ENCODE results near the gene WDR81. TPM values are rescaled to one million over a fixed set of nuclear protein-coding genes. Genes with fewer than 3 reads are reported as not detected.

Gene WDR81
- total and polyA plus RNA-seq, 5 donors from 2014 or later, result 10.6 to 48.4 (median 11.2) TPM

DNA sequence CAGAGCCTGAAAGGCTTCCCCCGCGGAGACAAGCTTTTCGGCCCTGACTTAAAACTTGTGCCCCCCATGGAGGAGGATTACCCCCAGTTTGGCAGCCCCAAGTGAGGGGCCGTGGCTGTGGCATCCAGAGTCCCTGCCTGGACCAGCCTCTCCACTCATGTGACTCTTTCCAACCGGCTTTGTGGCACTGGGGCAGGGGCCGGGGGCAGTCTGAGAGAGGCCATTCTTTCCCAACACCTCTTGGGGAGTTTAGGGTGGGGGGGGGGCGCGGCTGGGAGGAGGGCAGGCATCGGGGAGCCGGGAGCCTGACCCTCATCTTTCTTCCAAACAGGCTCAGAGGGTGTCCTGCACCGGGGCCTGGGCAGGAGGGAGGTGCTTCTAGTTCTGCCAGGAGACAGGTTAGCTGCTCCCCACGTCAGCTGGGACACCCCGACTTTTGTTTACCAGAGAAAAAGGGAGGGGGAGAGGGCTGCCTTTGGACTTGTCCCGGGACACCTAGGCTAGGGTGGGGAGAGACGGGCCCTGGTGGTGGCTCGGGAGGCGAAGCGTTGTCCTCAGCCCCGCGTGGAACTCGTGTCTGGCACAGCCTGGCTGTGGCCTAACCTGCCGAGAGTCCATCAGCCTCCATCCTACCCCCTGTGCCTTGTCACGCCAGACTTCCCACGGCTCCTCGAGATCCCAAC lies 30.1 kb downstream of the WDR81 start:
- DNase-seq (no peak), ATAC-seq (ENCODE audit: low read depth in 2 of 2) (no peak)
- H3K27ac Mint-ChIP-seq, result no peak overlapping the region
- no peaks in the 10 kb centered on the region for H3K9me3 ChIP-seq (ENCODE audit: control insufficient read depth in 2 of 2, low read length in 2 of 2)
- H3K4me1 ChIP-seq (ENCODE audit: control insufficient read depth, insufficient read depth, low read length, poor library complexity, severe bottlenecking), result no peaks in the 10 kb centered on the region
- peaks cover 0 to 5% (median 0%) of the 10 kb centered on the region in 4 donors for H3K4me1 Mint-ChIP-seq
- peaks cover 0 to 2% (median 0%) of the 10 kb centered on the region in 7 donors for H3K9me3 Mint-ChIP-seq
- H3K36me3 ChIP-seq (ENCODE audit: control insufficient read depth, insufficient read depth, low read length), result no peaks in the 10 kb centered on the region
- no peak overlapping the region for H3K4me3 Mint-ChIP-seq
- peaks cover 6% of the 10 kb centered on the region for H3K27me3 Mint-ChIP-seq
- H3K27me3 ChIP-seq (ENCODE audit: control insufficient read depth, insufficient read depth, low read length), result no peaks in the 10 kb centered on the region
- peaks cover 4% of the 10 kb centered on the region for H3K36me3 Mint-ChIP-seq
- H3K4me3 ChIP-seq (ENCODE audit: low read depth, low read length), result no peak overlapping the region
- H3K27ac ChIP-seq (ENCODE audit: insufficient read depth, low read length, poor library complexity, severe bottlenecking), result no peak overlapping the region

DNA sequence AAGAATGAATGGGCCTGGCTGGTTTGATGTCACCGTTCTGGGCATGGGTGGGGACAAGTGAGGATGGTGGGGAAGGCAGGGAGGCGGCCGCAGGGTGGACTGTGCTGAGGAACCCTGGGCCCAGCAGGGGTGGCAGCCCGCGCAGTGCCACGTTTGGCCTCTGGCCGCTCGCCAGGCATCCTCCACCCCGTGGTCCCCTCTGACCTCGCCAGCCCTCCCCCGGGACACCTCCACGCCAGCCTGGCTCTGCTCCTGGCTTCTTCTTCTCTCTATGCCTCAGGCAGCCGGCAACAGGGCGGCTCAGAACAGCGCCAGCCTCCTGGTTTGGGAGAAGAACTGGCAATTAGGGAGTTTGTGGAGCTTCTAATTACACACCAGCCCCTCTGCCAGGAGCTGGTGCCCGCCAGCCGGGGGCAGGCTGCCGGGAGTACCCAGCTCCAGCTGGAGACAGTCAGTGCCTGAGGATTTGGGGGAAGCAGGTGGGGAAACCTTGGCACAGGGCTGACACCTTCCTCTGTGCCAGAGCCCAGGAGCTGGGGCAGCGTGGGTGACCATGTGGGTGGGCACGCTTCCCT lies 30.8 kb downstream of the WDR81 start:
- Mint-ChIP-seq H3K27ac (no peak overlapping the region), H3K4me1 (peaks cover 0 to 5% (median 0%) of the 10 kb centered on the region in 4 donors), H3K9me3 (peaks cover 0 to 2% (median 0%) of the 10 kb centered on the region in 7 donors), H3K36me3 (peaks cover 4% of the 10 kb centered on the region), H3K4me3 (no peak overlapping the region), H3K27me3 (peaks cover 6% of the 10 kb centered on the region)
- Histone ChIP-seq H3K9me3 (ENCODE audit: control insufficient read depth in 2 of 2, low read length in 2 of 2) (no peaks in the 10 kb centered on the region), H3K4me1 (ENCODE audit: control insufficient read depth, insufficient read depth, low read length, poor library complexity, severe bottlenecking) (no peaks in the 10 kb centered on the region), H3K27ac (ENCODE audit: insufficient read depth, low read length, poor library complexity, severe bottlenecking) (no peak overlapping the region), H3K36me3 (ENCODE audit: control insufficient read depth, insufficient read depth, low read length) (no peaks in the 10 kb centered on the region), H3K27me3 (ENCODE audit: control insufficient read depth, insufficient read depth, low read length) (no peaks in the 10 kb centered on the region), H3K4me3 (ENCODE audit: low read depth, low read length) (no peak overlapping the region)
- no peak for ATAC-seq (ENCODE audit: low read depth in 2 of 2)
- no peak for DNase-seq

DNA sequence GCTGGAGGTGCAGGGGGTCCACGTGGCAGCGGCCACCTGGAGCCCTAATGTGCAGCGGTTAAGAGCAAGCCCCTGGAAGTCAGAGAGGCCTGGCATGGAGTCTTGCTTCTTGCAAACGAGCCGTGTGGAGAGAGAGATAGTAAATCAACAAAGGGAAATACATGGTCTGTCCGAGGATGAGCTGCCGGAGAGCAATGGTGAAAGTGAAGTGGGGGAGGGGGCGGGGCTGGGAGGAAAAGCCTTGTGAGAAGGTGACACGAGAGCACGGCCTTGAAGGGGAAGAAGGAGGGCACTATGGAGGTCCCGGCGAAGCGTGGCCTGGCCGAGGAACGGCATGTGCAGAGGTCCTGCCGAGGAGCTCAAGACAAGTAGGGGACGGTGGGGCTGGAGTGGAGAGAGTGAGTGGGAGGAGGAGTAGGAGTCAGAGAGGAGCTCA lies 31.3 kb downstream of the WDR81 start:
- no peak overlapping the region for H3K4me3 ChIP-seq (ENCODE audit: low read depth, low read length)
- no peaks in the 10 kb centered on the region for H3K4me1 ChIP-seq (ENCODE audit: control insufficient read depth, insufficient read depth, low read length, poor library complexity, severe bottlenecking)
- H3K9me3 ChIP-seq (ENCODE audit: control insufficient read depth in 2 of 2, low read length in 2 of 2), result no peaks in the 10 kb centered on the region
- Mint-ChIP-seq H3K9me3 (peaks cover 0 to 2% (median 0%) of the 10 kb centered on the region in 7 donors), H3K4me1 (peaks cover 0 to 8% (median 0%) of the 10 kb centered on the region in 4 donors), H3K27me3 (peaks cover 6% of the 10 kb centered on the region), H3K27ac (peak overlapping the region in 2 of 3 donors; percentile 8 to 87), H3K4me3 (no peak overlapping the region), H3K36me3 (peaks cover 4% of the 10 kb centered on the region)
- no peak for DNase-seq
- H3K27ac ChIP-seq (ENCODE audit: insufficient read depth, low read length, poor library complexity, severe bottlenecking), result no peak overlapping the region
- no peaks in the 10 kb centered on the region for H3K36me3 ChIP-seq (ENCODE audit: control insufficient read depth, insufficient read depth, low read length)
- H3K27me3 ChIP-seq (ENCODE audit: control insufficient read depth, insufficient read depth, low read length), result no peaks in the 10 kb centered on the region
- ATAC-seq (ENCODE audit: low read depth in 2 of 2), result no peak

DNA sequence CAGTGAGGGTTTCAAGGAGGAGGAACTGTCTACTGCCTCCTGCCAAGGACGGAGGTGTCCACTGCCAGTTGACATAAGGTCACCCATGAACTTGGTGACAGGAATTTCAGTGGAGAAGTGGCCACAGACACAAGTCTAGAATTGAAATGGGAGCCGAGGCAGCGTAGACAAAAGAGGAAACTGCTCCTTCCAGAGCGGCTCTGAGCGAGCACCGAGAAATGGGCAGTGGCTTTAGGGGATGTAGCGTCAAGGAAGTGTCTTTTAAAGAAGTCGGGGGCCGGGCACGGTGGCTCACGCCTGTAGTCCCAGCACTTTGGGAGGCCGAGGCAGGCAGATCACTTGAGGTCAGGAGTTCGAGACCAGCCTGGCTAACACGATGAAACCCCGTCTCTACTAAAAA lies 34.3 kb downstream of the WDR81 start:
- Mint-ChIP-seq H3K9me3 (peaks cover 0 to 2% (median 0%) of the 10 kb centered on the region in 7 donors), H3K4me1 (peaks cover 0 to 29% (median 3%) of the 10 kb centered on the region in 4 donors), H3K27ac (peak overlapping the region; percentile 57 to 83 (median 75)), H3K27me3 (peaks cover 6% of the 10 kb centered on the region), H3K4me3 (no peak overlapping the region), H3K36me3 (peaks cover 4% of the 10 kb centered on the region)
- H3K36me3 ChIP-seq (ENCODE audit: control insufficient read depth, insufficient read depth, low read length), result no peaks in the 10 kb centered on the region
- H3K9me3 ChIP-seq (ENCODE audit: control insufficient read depth in 2 of 2, low read length in 2 of 2), result no peaks in the 10 kb centered on the region
- peaks cover 26% of the 10 kb centered on the region for H3K4me1 ChIP-seq (ENCODE audit: control insufficient read depth, insufficient read depth, low read length, poor library complexity, severe bottlenecking)
- H3K27me3 ChIP-seq (ENCODE audit: control insufficient read depth, insufficient read depth, low read length), result no peaks in the 10 kb centered on the region
- no peak overlapping the region for H3K4me3 ChIP-seq (ENCODE audit: low read depth, low read length)
- ATAC-seq (ENCODE audit: low read depth in 2 of 2), result no peak
- DNase-seq, result no peak
- H3K27ac ChIP-seq (ENCODE audit: insufficient read depth, low read length, poor library complexity, severe bottlenecking), result no peak overlapping the region

DNA sequence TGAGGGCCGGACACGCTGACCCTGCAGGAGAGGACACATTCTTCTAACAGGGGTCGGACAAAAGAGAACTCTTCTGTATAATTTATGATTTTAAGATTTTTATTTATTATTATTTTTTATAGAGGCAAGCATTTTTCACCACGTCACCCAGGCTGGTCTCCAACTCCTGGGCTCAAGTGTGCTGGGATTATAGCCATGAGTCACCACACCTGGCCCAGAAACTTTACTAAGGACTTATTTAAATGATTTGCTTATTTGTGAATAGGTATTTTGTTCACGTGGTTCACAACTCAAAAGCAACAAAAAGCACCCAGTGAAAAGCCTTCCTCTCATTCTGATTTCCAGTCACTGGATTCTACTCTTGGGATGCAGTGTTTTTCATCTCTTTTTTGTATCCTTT lies 35.0 kb downstream of the WDR81 start:
- H3K4me1 Mint-ChIP-seq, result peaks cover 5 to 36% (median 9%) of the 10 kb centered on the region in 4 donors
- peaks cover 6% of the 10 kb centered on the region for H3K27me3 Mint-ChIP-seq
- H3K27ac ChIP-seq (ENCODE audit: insufficient read depth, low read length, poor library complexity, severe bottlenecking), result no peak overlapping the region
- no peak for ATAC-seq (ENCODE audit: low read depth in 2 of 2)
- H3K4me3 Mint-ChIP-seq, result peak overlapping the region in 1 of 4 donors; percentile 25
- no peaks in the 10 kb centered on the region for H3K36me3 ChIP-seq (ENCODE audit: control insufficient read depth, insufficient read depth, low read length)
- no peaks in the 10 kb centered on the region for H3K27me3 ChIP-seq (ENCODE audit: control insufficient read depth, insufficient read depth, low read length)
- no peak overlapping the region for H3K4me3 ChIP-seq (ENCODE audit: low read depth, low read length)
- H3K27ac Mint-ChIP-seq, result no peak overlapping the region
- peaks cover 0 to 2% (median 0%) of the 10 kb centered on the region in 7 donors for H3K9me3 Mint-ChIP-seq
- H3K4me1 ChIP-seq (ENCODE audit: control insufficient read depth, insufficient read depth, low read length, poor library complexity, severe bottlenecking), result peaks cover 33% of the 10 kb centered on the region
- H3K36me3 Mint-ChIP-seq, result peaks cover 4% of the 10 kb centered on the region
- DNase-seq, result no peak
- H3K9me3 ChIP-seq (ENCODE audit: control insufficient read depth in 2 of 2, low read length in 2 of 2), result no peaks in the 10 kb centered on the region

DNA sequence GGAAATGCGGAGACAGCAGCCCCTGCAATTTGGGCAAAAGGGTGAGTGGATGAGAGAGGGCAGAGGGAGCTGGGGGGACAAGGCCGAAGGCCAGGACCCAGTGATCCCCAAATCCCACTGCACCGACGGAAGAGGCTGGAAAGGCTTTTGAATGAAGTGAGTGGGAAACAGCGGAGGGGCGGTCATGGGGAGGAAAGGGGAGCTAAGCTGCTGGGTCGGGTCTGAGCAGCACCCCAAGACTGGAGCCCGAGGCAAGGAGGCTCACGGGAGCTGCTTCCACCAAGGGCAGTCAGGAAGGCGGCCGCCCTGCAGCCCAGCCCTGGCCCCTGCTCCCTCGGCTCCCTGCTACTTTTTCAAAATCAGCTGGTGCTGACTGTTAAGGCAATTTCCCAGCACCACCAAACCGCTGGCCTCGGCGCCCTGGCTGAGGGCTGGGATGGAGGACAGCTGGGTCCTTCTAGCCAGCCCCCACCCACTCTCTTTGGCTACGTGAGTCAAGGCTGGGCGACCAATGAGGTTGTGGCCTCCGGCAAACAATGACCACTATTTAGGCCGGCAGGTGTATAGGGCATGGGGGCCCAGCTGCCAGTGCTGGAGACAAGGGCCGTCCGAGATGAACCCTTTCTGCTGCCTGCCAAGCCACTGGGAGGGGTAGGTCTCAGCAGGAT lies 37.9 kb downstream of the WDR81 start:
- peaks cover 35% of the 10 kb centered on the region for H3K4me1 ChIP-seq (ENCODE audit: control insufficient read depth, insufficient read depth, low read length, poor library complexity, severe bottlenecking)
- no peak for ATAC-seq (ENCODE audit: low read depth in 2 of 2)

DNA sequence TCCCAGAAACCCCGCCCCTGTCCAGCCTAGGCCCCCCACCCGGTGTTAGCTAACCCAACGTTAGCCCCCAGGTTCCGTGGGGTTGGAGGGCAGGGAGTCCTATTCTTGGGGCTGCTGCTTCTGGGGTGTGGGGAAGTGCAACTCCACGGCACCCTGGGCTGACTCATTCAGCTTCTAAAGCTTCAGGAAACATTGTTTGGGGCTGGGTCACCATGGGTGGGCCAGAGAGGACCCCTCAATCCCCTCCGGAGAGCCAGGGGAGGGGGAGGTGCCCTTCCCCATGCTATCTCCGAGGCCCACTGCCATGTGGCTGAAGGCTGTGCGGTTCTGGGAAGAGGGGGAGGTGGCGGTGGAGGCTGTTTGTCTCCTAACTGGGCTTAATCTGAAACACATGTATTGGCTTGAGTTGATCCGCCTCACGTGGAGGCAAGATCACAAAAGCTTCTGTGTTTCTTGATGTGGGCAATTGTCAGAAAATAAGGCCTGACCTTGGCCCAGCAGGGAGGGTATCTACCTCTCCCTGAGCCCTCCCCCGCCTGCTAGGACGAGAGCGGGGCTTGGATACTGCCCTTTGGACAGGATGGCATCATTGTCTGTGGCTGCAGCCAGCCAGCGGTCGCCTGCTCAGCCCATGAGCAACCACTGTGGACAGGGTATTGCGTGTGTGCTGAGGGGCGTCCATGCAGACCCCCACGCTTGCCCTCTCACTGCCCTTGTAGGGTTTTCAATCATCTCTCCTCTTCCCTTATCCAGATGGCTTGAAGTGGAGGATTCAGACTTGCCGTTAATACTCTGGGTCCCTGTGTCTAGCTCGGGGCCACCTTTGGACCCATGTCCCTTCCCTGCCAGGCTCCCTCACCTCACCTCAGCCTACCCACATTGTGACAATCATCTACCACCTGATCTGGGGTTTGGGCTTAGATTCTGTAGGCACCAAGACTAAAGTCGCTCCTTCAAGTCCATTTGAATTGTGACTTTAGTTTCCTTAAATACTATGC lies 38.7 kb downstream of the WDR81 start:
- ATAC-seq (ENCODE audit: low read depth in 2 of 2) (no peak), DNase-seq (peak in 1 of 3 donors; percentile 35)
- Mint-ChIP-seq H3K9me3 (no peaks in the 10 kb centered on the region), H3K36me3 (peaks cover 4% of the 10 kb centered on the region), H3K4me1 (peaks cover 6 to 49% (median 15%) of the 10 kb centered on the region in 4 donors), H3K27ac (peak overlapping the region; percentile 66 to 94 (median 72)), H3K27me3 (no peaks in the 10 kb centered on the region), H3K4me3 (peak overlapping the region in 3 of 4 donors; percentile 48 to 74 (median 73))
- Histone ChIP-seq H3K4me3 (ENCODE audit: low read depth, low read length) (no peak overlapping the region), H3K36me3 (ENCODE audit: control insufficient read depth, insufficient read depth, low read length) (no peaks in the 10 kb centered on the region), H3K4me1 (ENCODE audit: control insufficient read depth, insufficient read depth, low read length, poor library complexity, severe bottlenecking) (peaks cover 35% of the 10 kb centered on the region), H3K27me3 (ENCODE audit: control insufficient read depth, insufficient read depth, low read length) (no peaks in the 10 kb centered on the region), H3K9me3 (ENCODE audit: control insufficient read depth in 2 of 2, low read length in 2 of 2) (no peaks in the 10 kb centered on the region), H3K27ac (ENCODE audit: insufficient read depth, low read length, poor library complexity, severe bottlenecking) (peak overlapping the region; percentile 69)

More for the DNA sequence above, 37.9 kb downstream of the WDR81 start:
- Mint-ChIP-seq H3K4me3 (peak overlapping the region in 1 of 4 donors; percentile 68), H3K27ac (peak overlapping the region; percentile 66 to 94 (median 72)), H3K4me1 (peaks cover 6 to 43% (median 11%) of the 10 kb centered on the region in 4 donors), H3K27me3 (peaks cover 2% of the 10 kb centered on the region), H3K9me3 (no peaks in the 10 kb centered on the region), H3K36me3 (peaks cover 4% of the 10 kb centered on the region)
- H3K36me3 ChIP-seq (ENCODE audit: control insufficient read depth, insufficient read depth, low read length), result no peaks in the 10 kb centered on the region
- no peak for DNase-seq
- no peaks in the 10 kb centered on the region for H3K27me3 ChIP-seq (ENCODE audit: control insufficient read depth, insufficient read depth, low read length)
- peak overlapping the region; percentile 69 for H3K27ac ChIP-seq (ENCODE audit: insufficient read depth, low read length, poor library complexity, severe bottlenecking)
- no peaks in the 10 kb centered on the region for H3K9me3 ChIP-seq (ENCODE audit: control insufficient read depth in 2 of 2, low read length in 2 of 2)
- no peak overlapping the region for H3K4me3 ChIP-seq (ENCODE audit: low read depth, low read length)
